ENCODE results near the gene ELMO3. TPM values are rescaled to one million over a fixed set of nuclear protein-coding genes. Genes with fewer than 3 reads are reported as not detected.
A peak's percentile ranks its signal among the peaks of the same experiment; 100 is the strongest.

The ELMO3 gene
- total RNA-seq, 2 donors from 2014 or later = 24.1 to 40.5 TPM

DNA sequence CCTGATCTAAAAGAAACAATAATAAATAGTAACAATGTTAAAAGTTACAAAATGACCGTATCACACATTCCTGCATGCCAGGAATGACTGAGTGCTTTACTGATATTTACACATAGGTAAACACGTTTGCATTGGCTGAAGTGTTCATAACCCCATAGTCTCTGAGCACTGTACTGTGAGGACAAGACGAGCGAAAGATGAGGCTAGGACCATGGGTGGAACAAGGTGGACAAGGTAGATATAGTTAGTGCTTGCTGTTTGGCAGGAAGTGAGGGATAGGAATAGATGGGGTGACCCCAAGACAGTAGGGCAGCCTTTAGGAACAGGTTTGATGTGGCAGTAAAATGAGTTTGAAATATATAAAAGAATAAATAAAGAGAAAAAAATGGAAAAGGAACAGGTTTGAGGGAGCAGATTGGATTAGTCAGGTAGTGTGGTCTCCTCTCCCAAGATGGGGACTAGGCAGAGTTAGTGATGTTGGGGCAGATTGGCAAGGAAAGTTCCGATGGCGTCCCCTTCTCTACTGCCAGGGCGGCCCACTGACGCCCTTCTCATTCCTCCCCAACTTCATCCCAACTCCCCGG is 7.4 kb upstream of the ELMO3 start:
- Histone ChIP-seq H3K27me3 (no peaks in the 10 kb centered on the region), H3K36me3 (replicated peaks in 1 of 2; ENCODE audit: insufficient read depth in 1 of 2, low read depth in 2 of 2) (peaks cover 12 to 13% of the 10 kb centered on the region in 2 donors), H3K9me3 (no peaks in the 10 kb centered on the region), H3K4me3 (no peak overlapping the region), H3K27ac (no peak overlapping the region), H3K4me1 (peaks cover 24% of the 10 kb centered on the region)
- ATAC-seq = no peak
- intact Hi-C loops (cut with DNase I) = no loop called here
- no peak for DNase-seq
- WGBS, 2 donors = 6 to 9% methylated on average over 9 of the region's 9 CpGs
- TF ChIP-seq POLR2A (IDR thresholded peaks at IDR 0.05) = no peak
- TF ChIP-seq, protein P1, sequence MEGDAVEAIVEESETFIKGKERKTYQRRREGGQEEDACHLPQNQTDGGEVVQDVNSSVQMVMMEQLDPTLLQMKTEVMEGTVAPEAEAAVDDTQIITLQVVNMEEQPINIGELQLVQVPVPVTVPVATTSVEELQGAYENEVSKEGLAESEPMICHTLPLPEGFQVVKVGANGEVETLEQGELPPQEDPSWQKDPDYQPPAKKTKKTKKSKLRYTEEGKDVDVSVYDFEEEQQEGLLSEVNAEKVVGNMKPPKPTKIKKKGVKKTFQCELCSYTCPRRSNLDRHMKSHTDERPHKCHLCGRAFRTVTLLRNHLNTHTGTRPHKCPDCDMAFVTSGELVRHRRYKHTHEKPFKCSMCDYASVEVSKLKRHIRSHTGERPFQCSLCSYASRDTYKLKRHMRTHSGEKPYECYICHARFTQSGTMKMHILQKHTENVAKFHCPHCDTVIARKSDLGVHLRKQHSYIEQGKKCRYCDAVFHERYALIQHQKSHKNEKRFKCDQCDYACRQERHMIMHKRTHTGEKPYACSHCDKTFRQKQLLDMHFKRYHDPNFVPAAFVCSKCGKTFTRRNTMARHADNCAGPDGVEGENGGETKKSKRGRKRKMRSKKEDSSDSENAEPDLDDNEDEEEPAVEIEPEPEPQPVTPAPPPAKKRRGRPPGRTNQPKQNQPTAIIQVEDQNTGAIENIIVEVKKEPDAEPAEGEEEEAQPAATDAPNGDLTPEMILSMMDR (IDR thresholded peaks at IDR 0.05) = no peak

DNA sequence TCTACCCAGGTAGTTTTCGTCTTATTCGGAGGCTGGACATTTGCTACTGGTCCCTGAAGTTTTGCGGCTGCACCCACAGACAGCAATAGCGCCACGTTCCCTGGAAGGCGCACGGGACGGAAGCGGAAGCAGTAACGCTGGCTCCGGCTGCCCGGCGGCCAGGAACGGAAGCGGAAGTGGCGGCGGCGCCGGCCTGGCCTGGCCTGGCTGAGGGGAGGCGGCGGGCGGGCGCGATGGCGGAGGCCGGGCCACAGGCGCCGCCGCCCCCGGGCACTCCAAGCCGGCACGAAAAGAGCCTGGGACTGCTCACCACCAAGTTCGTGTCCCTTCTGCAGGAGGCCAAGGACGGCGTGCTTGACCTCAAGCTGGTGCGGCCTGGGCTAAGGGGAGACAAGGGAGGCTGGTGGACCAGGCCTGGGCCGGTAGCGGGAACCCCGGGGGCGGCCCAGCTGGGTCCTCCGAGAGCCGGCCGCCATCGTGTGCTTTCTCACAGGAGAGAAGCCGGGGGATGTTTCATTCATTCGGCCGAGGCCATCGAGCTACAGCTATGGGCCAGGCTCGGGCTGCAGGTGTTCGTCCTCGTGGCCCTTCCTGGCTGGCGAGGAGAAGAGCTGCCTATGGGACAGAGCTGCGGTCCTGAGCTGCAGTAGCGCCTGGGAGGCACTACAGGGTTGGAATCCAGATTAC is 6.8 kb upstream of the ELMO3 start, which contains the start of gene E2F4:
Gene E2F4 (plus strand): TSS at position 161 of the 687 bp plus-strand sequence. CDS start 73 bp downstream, at position 234.
- Histone ChIP-seq H3K9me3 (no peaks in the 10 kb centered on the region), H3K27ac (peak within 1 kb of the TSS; percentile 54 to 76 (median 65)), H3K4me3 (peak within 1 kb of the TSS; percentile 71 to 87), H3K4me1 (peaks cover 24% of the 10 kb centered on the region), H3K27me3 (no peaks in the 10 kb centered on the region), H3K36me3 (replicated peaks in 1 of 2; ENCODE audit: insufficient read depth in 1 of 2, low read depth in 2 of 2) (peaks cover 12 to 17% of the 10 kb centered on the region in 2 donors)
- ATAC-seq (peak; percentile 97), DNase-seq (peak; percentile 90 to 93 (median 92))
- TF ChIP-seq, protein P1 (IDR thresholded peaks at IDR 0.05) = peak in 3 of 7 experiments; percentile 2 to 30 (median 2)
- TF ChIP-seq POLR2A (IDR thresholded peaks at IDR 0.05) = peak; percentile 37 to 57 (median 56)
- intact Hi-C loops (cut with DNase I) = no loop called here
- 0% methylated on average over 6 to 53 of the region's 54 CpGs for WGBS, 2 donors

DNA sequence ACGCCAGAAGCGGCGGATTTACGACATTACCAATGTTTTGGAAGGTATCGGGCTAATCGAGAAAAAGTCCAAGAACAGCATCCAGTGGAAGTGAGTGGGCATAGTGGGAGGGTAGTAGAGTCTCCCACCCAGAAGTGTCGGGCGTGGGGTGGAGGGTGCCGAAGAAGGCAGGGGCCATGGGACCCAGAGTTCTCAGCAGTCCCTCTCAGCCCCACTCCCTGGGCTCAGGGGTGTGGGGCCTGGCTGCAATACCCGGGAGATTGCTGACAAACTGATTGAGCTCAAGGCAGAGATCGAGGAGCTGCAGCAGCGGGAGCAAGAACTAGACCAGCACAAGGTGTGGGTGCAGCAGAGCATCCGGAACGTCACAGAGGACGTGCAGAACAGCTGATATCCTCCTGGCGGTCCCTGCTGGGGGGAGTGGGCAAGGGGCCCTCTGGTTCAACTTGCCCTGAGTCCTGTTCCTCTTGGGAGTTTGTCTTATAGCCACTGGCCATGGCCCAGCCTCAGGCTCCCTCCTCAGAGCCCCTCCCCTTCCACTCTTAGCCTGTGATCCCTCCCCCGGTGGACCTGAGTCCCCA is 6.1 kb upstream of the ELMO3 start:
- WGBS, 2 donors = 10 to 19% methylated on average over 9 to 16 of the region's 17 CpGs
- H3K27ac ChIP-seq = peak overlapping the region in 3 of 4 donors; percentile 61 to 76 (median 69)
- peaks cover 26% of the 10 kb centered on the region for H3K4me1 ChIP-seq
- DNase-seq (no peak), ATAC-seq (no peak)
- H3K27me3 ChIP-seq = no peaks in the 10 kb centered on the region
- H3K4me3 ChIP-seq = peak overlapping the region; percentile 71 to 87
- H3K9me3 ChIP-seq = no peaks in the 10 kb centered on the region
- H3K36me3 ChIP-seq (replicated peaks in 1 of 2; ENCODE audit: insufficient read depth in 1 of 2, low read depth in 2 of 2) = peaks cover 12 to 21% of the 10 kb centered on the region in 2 donors
- intact Hi-C loops (cut with DNase I) = no loop called here
- no peak for TF ChIP-seq POLR2A (IDR thresholded peaks at IDR 0.05)
- TF ChIP-seq, protein P1 (IDR thresholded peaks at IDR 0.05) = no peak

DNA sequence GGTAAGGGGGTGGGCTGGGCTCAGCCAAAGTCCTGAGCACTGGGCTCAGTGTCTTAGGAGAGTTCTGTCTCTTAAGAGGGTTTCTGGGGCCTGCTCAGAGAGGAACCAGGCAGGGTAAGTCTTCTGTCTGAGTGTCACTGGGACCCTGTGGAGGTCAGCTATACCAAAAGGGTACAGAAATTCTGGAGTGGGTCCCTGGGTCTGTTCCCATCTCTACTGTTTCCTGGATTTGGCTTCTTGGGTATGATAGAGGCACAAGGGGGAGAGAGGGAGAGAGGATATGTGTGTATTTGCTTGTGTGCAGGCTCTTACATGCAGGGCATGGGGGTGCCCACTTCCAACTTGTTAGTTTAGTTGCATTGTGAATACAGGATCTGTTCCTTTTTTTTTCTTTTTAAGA is 5.4 kb upstream of the ELMO3 start:
- Histone ChIP-seq H3K4me3 (no peak overlapping the region), H3K4me1 (peaks cover 33% of the 10 kb centered on the region), H3K36me3 (replicated peaks in 1 of 2; ENCODE audit: insufficient read depth in 1 of 2, low read depth in 2 of 2) (peaks cover 12 to 21% of the 10 kb centered on the region in 2 donors), H3K9me3 (no peaks in the 10 kb centered on the region), H3K27me3 (no peaks in the 10 kb centered on the region), H3K27ac (no peak overlapping the region)
- intact Hi-C loops (cut with DNase I) = no loop called here
- ATAC-seq (no peak), DNase-seq (no peak)
- TF ChIP-seq, protein P1 (IDR thresholded peaks at IDR 0.05) = no peak
- no peak for TF ChIP-seq POLR2A (IDR thresholded peaks at IDR 0.05)
